Stimulated activated CD4-positive, alpha-beta T cell treated with anti-CD3 and anti-CD28 coated beads, Interleukin-1b, Interleukin-23, amount 100 ng/mL, for 48 hours (primary cell): ENCODE data around the gene PPM1D.
A peak's percentile ranks its signal among the peaks of the same experiment; 100 is the strongest.
"Not testable (repeated sequence)": the region's sequence is repeated elsewhere in the genome, so short reads cannot be mapped to it uniquely, and the experiment has no call there.

Source experiments
- DNase-seq: peaks from one replicate; pipeline ENCODE4 v3.0.0-alpha.2; 2020

The PPM1D gene

DNA sequence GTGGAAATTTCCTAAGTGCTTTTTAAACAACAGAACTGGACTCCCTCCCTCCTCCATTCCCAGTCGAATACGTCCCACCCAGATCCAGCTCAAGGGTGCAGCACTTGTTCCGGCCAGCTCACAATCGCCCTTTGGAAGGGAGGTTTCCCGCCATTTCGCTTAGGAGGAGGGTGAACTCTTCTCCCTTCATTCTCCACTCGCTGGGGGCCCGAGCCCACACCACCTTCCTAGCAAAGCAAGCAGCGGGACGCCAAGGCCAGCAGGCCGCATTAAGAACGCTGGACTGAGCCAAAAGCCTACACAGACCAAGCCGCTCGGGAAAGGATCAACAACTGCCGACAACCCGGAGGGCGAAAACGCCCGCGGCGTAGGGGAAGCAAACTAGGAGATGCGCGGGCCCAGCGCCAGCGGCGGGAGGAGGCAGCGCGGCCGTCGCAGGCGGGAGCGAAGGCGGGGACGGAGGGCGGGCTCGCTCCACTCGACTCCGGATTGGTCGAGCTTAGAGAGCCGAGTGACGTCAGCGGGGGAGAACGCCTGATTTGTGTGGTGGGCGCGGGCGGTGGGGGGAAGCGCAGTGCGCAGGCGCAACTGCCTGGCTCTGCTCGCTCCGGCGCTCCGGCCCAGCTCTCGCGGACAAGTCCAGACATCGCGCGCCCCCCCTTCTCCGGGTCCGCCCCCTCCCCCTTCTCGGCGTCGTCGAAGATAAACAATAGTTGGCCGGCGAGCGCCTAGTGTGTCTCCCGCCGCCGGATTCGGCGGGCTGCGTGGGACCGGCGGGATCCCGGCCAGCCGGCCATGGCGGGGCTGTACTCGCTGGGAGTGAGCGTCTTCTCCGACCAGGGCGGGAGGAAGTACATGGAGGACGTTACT lies at the start of gene PPM1D:
PPM1D (plus strand) TSS at position 574 of the 870 bp plus-strand sequence; CDS start at position 796, 222 bp downstream.
- peak; percentile 98 for DNase-seq

DNA sequence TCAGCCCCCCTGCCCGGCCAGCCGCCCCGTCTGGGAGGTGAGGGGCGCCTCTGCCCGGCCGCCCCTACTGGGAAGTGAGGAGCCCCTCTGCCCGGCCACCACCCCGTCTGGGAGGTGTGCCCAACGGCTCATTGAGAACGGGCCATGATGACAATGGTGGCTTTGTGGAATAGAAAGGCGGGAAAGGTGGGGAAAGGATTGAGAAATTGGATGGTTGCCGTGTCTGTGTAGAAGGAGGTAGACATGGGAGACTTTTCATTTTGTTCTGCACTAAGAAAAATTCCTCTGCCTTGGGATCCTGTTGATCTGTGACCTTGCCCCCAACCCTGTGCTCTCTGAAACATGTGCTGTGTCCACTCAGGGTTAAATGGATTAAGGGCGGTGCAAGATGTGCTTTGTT lies 47.7 kb upstream of the PPM1D start:
- not testable (repeated sequence) for DNase-seq

DNA sequence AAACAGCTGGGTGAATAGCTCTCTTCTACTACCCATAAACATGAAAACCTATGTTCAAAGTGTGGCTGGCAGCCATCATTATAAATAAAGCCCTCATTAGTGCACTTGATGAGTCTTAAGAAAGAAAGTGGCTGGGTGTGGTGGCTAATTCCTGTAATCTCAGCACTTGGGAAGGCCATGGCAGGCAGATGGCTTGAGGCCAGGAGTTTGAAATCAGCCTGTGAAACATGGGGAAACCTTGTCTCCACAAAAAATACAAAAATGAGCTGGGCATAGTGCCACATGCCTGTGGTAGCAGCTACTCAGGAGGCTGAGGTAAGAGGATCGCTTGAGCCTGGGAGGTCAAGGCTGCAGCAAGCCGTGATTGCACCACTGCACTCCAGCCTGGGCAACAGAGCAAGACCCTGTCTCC lies 45.6 kb upstream of the PPM1D start:
- no peak for DNase-seq

DNA sequence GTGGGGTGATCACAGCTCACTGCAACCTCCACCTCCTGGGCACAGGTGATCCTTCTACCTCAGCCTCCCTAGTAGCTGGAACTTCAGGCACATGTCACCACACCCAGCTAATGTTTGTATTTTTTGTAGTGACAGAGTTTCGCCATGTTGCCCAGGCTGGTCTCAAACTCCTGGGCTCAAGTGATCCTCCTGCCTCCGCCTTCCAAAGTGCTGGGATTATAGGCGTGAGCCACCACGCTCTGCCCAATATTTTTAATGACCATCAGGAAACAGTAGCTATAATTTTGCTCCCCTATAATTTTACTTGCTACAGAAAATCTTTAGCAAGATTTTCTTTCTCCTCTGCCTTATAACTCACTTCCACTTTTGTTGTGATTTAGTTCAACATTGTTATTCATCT lies 44.2 kb upstream of the PPM1D start:
- DNase-seq: no peak

DNA sequence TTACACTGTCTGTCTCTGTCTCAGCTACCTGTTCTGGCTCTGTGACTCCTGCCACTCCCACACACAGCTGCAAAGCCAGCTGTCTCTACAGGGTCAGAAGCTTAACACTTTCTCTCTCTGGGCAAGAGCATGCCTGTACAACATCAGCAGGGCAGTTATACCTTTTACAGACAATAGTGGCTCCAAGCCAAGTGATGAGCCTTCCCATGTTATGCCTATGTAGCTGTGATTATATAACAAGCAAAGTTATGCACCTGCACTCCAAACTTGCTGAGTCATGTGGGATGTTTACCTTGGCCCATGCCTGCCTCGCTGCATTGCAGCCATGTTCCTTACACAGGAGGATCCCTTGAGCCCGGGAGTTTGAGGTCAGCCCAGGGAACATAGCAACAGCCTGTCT lies 42.2 kb upstream of the PPM1D start:
- no peak for DNase-seq

DNA sequence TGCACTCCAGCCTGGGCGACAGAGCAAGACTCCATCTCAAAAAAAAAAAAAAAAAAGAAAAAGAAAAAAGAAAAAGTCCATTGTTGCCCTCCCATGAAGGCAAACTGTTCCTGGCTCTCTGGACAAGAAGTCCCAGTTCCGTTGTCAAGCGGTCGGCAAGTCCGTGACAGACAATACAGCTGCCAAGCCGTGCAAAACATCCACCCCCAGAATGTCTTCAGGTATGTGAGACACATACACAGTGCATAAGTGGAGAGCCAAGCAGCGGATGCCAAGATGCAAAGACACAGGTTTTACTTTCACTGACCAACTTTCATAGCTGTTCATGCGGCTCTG lies 40.4 kb upstream of the PPM1D start:
- DNase-seq: no peak

DNA sequence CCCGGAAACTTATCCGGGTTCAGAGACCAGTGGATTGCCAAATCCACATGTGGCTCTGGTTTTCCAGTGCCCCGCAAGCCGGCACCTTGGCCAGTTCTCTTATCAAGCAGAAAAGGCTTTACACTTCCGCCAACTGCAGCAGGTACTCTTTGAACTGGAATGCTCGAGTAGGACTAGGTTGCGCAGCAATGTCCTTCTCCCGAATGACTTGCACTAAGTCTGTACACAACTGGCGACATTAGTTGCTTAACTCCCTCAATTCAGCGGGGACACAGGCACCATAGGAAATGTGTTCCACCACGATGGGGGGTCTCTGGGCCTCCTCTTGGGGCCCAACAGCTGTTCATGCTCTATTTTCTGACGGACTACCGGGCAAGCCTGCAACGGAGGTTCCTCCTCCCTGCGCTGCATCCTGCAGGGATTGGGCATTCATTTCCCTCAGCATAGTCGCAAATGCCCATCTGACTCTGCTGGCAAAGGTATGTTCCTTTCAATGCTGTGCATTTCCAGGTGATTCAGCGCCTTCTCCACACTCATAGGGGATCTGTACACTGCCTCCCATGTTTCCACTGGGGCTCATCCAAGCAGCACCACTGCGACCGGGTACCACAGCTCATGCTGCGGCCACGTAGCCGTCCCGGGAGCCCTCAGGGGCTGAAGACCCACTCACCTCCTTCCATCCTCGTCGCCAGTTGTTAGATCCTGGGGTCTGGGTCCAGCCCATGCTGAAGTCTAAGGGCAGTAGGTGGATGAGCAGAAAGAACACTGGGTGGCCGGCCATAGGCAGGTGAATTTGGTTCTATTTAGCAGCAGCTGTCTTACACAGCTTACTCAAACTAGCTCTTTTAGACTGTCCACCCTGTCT lies 39.8 kb upstream of the PPM1D start:
- no peak for DNase-seq

DNA sequence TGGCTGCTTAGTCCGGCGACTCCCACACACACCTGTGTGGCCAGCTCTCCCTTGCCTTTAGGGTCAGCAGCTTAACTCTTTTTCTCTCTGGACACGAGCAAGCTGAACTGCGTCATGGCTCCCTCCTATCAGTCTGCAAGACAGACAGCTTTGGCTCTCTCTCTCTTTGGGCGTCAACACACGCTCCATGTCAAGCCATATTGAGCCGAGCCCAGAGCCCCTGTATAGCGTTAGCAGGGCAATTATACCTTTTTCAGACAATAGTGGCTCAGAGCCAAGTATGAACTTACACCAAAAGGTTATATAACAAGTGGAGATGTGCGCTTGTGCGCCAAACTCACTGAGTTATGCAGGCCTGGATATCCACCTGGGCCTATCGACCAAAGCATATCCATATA lies 39.1 kb upstream of the PPM1D start:
- no peak for DNase-seq

DNA sequence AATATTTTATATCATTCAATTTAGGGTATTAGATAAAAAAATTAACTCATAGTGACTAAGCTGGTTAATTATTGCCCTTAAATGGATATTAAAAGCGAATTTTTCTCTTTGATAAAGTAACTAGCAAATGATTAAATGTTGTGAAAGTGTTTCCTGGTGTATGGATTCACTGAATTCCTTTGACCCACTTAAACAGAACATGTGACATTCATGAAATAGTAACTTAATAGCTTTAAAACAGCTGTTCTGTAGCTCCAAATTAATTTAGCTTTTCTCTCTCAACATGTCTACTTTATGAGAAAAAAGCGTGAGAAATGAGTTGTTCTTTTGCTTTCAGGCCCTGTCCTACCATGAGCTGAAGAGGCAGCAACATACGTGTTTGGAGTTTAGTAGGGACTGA lies 37.6 kb upstream of the PPM1D start:
- no peak for DNase-seq

DNA sequence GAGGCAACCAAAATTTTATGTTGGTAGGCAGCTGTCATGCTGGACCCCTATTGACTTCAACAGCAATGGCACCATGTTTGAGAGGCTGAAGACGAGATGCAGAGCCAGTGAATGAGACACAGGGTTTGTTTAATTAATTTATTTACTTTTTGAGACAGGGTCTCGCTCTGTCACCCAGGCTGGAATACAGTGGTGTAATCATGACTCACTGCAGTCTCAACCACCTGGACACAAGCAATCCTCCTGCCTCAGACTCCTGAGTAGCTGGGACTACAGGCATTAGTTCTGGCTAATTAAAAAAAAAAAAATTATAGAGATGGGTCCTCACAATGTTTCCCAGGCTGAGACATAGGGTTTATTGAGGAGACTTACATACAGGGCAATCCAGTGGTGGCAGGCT lies 36.2 kb upstream of the PPM1D start:
- no peak for DNase-seq

DNA sequence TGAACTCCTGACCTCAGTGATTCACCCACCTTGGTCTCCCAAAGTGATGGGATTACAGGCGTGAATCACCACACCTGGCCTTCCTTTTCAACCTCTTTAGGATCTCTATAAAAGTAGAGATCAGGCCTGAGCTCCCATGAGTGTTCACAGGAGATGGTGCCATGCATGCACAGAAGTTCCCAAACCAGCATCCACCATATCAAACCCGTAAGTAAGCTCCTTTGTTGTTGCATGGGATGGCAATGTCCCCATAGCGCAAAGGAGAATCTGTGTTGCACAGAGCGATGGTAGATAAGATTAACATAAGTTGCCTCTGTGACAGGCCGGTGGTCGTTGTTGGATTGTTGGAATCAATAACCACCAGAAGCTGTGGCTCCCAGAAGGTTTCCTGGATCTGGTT lies 34.8 kb upstream of the PPM1D start:
- no peak for DNase-seq

DNA sequence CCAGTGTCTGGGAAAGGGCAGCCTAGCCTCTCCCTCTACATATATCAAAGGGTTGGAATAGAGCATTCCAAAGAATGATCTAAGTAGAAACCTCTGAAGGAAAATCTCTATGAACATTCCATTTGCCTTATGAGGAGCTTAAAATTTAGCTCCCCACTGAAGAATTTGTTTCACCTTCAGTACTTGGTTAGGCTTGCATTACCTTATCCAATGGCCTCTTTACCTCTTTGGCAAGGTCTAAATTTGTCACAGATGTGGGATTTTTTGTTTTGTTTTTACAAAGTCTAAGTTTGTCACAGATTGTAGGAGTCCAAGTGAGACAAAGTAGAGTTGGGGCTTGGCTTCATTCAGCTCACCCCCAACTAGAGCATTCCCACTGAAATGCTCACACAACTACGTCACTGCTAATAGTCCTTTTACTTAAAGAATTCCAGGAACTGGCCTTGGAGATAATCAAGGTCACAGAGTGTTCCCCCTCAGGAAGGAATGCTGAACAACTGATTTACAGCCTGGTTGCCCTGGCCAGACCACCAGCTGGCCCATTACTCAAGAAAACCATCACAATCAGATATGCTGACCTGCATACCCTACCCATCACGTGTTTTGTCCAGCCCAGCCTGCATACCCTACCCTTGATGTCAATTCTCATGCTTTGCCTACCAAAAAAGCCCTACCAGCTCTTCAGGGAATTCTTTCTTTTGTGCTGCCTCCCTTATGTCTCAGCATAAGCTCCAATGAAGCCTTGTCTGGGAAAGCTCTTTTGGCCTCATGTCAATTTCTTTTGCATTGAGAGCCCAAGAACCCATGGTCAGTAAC lies 26.5 kb upstream of the PPM1D start:
- DNase-seq: no peak

DNA sequence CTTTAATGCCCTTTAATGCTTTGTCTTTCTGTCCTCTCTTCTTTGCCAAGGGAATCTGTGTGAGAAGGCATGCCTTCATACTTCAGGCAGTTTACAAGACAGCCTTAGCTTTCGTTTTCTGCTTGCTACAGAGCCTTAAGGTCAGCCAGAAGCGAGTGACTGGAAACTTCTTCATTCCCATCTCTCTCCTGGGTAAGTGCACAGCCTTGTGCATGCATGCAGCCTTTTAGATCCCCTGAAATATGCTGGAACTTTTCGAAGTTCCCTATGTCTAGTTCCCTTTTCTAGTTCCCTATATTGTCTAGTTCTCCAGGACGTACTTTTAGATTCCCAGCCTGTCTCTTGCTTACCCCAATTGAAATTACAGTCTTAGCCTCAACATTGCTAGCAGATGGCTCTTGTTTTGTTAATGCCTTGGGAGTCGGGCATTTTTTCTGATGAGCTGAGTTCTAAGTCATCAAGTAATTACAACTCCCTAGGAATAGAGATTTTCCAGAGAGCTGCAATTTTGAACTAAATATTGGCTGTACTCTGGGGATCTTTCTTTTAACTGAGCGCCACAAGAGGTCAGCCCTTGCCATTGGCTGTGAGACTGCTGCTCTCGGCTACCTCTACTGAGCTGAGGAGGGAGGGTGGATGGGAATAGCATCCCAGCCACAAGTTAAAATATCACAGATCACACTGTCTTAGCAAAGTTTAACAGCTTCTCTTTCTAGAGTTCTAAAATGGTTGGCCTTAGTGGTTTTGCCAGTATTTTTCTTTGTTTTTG lies 22.7 kb upstream of the PPM1D start:
- no peak for DNase-seq

DNA sequence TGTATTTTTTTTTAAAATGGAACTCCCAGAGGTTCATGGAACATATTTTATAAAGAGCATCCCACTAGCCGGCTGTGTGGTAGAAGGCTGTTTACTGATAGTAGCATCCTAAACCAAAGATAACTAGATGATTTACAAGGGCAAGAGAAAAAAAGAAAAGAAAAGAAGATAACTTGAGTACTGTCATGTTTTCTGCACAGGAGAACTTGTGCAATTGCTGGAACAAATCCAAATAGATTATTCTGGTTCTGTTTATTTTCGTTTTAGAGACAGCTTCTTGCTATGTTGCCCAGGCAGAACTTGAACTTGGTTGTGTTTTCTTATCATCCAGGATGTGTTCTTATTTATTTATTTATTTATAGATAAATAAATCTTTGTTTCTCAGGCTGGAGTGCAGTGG lies 20.9 kb upstream of the PPM1D start:
- no peak for DNase-seq

DNA sequence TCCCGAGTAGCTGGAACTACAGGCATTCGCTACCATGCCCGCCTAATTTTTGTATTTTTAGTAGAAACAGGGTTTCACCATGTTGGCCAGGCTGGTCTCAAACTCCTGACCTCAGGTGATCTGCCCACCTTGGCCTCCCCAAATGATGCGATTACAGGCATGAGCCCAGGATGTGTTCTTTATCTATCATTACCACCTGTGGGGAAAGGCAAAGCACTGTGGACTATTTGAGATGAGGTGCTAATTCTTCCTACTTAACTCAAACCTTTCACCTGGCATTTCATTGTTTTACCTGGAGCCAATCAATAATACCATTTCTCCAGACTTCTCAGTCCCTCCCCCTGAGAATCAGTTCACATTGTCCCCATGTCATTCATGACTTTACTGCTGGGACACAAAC lies 20.4 kb upstream of the PPM1D start:
- no peak for DNase-seq

DNA sequence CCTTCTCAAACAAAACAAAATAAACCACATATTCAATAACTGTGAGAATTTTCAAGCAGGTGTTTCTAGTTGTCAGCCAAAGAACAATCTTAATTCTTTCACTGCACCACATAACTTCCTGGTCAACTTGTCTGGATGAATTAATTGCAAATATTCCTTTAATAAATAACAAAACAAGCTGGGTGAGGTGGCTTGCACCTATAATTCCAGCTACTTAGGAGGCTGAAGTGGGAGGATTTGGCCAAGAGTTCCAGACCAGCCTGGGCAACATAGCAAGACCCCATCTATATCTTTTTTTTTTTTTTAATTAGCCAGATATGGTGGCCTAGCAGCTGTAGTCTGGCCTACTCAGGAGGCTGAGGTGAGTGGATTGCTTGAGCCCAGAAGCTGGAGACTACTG lies 17.0 kb upstream of the PPM1D start:
- no peak for DNase-seq

DNA sequence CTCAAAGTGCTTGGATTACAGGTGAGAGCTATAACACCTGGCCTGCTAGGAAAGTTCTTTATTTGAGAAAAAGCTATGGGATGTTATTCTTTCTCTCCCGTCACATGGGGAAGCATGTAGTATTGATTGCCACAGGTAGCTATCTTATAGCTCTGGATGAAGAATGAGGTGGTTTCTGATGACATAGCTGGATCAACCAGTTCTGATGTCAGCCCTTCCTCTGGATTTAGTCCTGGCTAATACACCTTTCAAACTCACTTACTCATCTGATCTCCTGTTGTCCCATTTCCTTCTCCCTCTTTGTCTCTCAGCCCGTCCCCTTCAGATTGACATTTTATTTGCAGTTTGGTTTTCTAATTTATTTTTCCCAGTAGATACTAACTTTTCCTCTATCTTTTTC lies 14.1 kb upstream of the PPM1D start:
- no peak for DNase-seq

DNA sequence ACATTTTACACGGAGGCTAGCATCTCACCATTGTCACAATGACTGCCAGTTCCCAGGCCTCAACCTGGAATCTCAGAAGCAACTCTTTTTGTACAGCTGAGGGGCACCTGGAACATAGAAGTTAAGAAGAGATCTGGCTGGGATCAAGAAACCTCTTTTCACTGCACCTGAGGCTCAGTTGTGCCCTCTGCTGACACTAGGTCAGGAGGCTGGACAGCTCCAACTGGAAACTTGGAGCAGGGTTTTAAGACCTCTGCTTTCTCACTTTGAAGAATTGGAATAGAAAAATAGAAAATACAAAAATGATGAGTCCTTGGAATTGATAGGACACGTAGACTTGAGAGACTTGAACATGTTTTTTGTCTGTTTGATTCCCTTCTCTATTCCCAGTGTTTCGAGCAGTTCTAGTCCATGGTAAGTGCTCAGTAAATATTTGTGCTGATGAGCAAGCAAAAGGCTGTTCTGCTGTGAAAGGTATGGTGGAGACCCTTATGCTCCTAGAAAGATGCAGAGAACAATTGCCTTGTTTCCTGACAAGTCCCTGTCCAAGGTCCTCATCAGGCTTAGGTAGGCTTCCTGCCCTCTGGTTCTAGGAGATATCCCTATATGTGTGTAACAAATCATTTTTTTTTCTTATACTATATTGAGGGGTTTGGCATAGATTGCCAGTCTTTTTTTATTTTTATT lies 13.6 kb upstream of the PPM1D start:
- DNase-seq: no peak

DNA sequence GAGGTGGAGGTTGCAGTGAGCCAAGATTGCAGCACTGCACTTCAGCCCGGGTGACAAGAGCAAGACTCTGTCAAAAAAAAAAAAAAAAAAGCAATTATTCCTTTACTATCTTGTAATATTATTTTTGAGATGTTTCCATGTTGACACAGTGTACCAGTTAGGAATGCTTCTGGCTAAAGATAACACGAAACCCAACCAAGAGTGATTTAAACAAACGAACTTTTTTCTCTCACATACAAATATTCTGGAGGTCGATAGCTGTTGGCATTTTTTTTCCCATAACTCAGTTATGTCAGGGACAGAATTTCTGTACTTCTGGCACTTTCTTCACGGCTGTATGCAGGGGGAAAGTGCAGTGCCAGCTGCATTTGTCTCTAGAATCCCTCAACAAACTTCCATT lies 9.9 kb upstream of the PPM1D start:
- no peak for DNase-seq

DNA sequence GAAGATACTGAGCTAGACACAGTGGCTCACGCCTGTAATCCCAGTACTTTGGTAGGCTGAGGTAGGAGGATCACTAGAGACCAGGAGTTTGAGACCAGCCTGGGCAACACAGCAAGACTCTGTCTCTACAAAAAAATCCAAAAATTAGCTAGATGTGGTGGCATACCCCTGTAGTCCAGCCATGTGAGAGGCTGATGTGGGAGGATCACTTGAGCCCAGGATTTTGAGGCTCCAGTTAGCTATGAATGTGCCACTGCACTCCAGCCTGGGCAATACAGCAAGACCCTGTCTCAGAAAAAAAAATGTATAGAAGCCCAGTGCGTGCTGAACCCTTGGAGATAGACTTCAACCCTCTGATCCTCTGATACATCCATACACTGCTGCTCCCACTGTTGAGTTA lies 7.2 kb upstream of the PPM1D start:
- DNase-seq: no peak

DNA sequence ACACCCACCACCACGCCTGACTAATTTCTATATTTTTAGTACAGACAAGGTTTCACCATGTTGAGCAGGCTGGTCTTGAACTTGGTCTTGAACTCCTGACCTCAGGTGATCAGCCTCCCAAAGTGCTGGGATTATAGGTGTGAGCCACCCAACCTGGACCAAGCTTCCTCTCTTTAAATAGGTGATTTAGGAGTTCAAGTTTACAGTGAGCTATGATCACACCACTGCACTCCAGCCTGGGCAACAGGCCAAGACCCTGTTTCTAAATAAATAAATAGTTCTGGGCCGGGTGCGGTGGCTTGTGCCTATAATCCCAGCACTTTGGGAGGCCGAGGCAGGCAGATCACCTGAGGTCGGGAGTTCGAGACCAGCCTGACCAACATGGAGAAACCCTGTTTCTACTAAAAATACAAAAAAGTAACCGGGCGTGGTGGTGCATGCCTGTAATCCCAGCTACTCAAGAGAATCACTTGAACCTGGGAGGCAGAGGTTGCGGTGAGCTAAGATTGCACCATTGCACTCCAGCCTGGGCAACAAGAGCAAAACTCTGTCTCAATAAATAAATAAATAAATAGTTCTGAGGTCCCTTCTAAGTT lies 6.5 kb upstream of the PPM1D start:
- DNase-seq: not testable (repeated sequence)

DNA sequence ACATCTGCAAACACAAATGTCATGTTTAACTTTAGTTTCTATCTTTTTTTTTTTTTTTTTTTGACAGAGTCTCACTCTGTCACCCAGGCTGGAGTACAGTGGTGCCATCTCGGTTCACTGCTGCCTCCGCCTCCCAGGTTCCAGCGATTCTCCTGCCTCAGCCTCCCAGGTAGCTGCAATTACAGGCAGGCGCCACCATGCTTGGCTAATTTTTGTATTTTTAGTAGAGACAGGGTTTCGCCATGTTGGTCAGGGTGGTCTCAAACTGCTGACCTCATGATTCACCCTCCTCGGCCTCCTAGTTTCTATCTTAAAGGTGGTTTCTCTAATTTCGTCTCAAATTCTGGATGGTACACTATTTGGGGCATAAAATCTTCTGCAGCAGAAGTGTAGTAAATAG lies 5.8 kb upstream of the PPM1D start:
- not testable (repeated sequence) for DNase-seq
